GM21381 (cell line): ENCODE measurements around the gene MRPL33.
A peak's percentile ranks its signal among the peaks of the same experiment; 100 is the strongest.

Experiments used
- ATAC-seq: cut with Tn5 transposase; IDR thresholded peaks from one replicate; pipeline ENCODE4 v1.9.1; 2021; ENCODE audit warnings: mild to moderate bottlenecking, moderate library complexity; ENCODE audit not compliant: unreplicated experiment

The MRPL33 gene

DNA sequence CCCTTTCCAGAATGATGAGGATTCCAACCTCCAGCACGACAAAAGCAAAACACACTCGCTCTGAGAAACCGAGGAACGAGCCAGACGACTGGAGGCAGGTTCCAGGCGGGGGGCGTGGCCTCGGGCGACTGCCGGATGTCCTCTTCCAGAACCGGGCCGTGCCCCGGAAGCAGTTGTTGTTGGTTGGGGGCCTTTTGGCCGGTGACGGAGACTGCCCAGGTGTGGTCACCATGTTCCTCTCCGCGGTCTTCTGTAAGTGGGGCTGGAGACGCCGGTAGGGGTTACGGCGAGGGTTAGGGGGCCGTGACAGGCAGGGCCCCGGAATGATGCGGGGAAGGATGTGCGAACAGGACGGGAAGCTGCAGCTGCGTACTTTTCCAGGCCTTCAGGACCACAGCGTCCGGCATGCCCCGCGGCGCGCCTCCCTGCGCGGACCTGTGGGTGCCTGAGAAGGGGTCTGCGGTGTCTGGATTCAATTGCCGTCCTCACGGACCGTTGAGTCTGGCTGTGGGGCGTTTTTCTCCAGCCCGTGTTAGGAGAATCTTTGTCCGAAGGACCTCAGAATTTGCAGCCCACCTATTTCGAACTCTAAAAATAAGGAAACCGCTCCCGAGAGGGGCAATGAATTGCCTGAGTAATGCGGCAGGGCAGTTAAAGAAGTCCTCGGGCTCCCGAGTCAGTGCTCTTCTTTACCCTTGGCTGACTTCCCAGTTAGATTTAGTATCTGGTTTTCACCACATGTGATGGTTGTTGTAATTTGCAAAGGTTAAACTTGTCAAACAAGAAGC is at the start of gene MRPL33:
TSS of gene MRPL33 (plus strand) at position 172 of the 788 bp plus-strand sequence. CDS start at position 231, 59 bp downstream.
- ATAC-seq, result peak; percentile 94

DNA sequence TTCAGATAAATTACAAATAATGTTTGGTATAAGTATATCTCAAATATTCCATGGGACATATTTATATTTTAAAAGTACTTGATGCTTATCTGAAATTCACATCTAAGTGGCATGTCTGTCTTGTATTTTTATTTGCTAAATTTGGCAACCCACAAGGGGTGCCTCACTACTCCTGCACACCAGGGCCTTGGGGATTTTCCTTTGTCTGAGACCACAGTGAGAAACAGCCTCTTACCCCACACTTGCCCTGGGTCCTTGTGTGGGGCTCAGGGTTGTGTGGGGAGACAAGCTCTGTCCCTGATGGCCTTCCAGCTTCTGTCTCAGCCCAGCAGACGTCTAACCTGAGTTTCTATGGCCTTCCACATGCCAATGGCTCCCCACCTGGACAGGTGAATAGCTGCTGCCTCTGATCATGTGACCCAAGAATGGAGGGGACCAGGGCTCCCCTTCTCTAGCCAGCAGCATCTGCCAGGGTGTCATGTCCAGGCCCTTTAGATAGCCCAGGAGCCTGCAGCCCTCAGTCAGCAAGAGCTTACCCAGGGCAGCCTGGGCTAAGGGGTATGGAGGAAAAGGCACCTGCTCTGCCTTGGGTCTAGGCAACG is 49.5 kb upstream of the MRPL33 start:
- no peak for ATAC-seq

DNA sequence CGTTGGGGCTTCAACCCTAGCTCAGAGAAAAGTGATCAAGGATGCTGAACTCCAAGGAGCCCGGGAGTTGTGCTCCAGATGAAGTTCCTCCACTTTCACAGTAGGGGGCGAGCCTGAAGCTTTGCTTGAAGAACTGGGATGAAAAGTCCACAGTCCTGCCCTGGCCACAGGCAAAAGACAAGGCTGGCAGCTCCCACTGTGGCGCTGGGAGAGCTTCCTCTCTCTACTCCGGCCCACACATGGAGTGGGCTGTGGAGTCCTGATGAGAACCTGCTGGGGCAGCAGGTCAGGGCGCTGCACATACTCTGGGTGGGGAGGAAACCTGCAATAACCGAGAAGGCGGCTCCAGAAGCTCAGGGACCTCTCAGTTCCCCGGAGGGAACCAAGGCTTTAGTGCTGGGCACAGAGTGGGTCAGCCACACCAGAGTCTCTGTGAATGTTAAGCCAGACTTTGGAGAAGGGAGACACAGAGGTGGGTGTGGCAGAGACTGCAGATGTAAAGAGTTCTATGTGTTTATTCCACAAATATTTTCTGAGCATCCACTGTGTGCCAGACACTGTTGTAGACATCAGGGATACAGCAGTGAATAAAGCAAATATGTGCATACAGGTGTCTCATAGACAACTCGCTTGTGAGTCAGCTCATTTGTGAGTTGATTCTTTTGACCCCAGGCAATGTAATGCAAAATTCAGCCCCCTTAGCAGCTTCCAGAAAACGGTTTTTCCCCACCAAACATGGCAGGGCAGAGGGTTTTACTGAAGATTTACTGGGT is 48.0 kb upstream of the MRPL33 start:
- ATAC-seq, result no peak

DNA sequence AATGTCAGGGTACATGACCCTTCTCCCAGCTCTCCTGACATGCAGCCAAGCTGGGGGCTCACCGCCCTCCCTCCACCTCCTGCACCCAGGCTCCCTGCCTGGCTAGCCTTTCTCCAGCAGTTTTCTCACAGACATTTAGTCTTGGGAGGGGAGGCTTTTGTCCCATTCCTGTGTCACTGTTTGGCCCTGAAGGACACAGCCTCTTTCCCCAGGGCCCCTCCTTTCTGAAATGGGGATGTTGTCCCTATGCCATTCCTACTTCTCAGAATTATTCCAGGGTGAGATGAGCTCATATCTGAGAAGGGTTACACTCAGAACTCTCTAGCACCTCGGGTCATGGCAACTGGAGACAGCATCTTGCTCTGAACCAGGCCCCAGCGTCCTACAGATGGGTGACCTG is 47.3 kb upstream of the MRPL33 start:
- no peak for ATAC-seq

DNA sequence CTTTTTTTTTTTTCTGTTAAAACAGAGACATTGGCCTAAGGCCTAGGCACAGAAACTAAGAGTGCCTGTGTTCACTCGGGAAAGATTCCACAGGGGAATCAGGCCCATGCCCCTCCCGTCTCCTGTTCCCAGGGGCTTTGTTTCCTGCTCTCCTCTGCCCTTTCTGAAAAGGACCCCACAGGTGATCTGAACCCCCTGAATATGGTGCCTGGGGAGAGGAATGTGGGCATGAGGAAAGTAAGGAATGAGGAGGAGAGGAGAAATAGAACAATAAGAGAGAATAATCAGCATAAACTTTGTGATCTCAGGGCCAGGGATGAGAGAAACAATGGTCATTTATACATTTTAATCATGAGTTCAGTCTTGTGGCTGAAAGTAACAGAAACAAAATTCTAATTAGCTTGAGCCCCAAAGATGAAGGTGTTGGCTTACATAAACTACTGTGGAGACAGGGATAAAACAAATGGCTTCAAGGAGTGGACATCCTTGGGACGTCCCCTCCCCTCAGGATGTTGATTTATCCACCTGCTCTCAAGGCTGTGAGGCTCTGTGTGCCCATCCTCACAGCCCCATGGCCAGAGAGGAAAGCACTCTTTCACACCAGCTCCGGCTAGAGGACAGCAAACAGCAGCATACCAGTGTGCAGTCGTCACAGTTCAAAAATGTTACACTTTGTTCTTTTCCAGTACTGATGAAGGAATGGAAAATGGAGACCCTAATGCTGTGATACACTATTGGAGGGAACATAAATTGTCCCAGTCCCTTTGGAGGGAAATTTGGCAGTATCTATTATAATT is 46.4 kb upstream of the MRPL33 start:
- ATAC-seq, result no peak

DNA sequence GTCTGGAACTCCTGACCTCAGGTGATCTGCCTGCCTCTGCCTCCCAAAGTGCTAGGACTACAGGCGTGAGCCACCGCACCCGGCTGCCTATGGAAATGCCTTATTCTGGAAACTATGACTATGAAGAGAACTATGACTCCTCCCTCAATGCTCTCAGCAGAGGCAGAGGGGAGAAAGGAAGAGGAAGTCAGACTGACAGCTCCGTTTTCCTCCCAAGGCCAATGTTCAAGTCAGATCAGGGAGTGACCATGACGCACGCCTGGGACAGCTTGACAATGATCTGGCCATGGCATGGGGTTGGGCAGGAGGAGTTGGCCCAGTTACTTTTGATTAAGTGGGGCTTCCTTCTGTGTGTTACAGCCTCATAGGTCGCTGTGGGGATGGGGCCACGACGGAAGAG is 44.3 kb upstream of the MRPL33 start:
- no peak for ATAC-seq

DNA sequence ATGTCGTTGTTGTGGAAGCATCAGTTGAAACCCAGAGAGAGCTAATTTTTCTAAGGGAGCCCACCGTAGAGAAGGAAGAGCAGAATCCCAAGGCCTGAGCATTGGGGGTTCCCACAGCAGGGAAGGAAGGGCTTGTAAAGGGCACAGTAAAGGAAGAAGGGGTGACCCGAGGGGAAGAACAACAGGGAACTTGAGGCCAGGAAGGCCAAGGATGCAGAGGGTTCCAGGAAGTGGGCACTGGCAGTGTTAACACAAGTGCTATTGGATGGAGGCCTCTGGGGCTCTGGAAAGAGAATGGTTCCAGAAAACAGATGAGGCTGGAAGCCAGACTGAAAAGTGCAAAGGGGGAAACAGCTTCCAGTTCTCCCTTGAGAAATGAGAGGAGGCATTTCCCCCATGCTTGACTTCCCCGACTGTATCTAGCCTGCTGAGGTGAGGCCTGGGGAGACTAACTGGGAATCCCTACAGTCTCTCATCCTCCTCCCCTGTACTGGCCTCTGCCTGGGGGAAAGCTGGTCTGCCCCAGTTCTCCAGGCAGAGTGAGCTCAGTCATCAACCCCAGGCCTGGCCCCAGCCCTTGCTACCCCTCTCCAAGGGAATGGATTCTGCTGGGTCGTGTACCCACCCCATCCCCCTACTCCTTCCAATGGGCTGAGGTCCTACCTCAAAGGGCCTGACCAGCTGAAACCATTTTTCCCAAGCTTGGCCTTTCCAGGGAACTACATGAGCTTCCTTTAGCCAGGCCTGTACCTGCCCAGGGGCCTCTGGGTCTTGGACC is 43.2 kb upstream of the MRPL33 start:
- no peak for ATAC-seq

DNA sequence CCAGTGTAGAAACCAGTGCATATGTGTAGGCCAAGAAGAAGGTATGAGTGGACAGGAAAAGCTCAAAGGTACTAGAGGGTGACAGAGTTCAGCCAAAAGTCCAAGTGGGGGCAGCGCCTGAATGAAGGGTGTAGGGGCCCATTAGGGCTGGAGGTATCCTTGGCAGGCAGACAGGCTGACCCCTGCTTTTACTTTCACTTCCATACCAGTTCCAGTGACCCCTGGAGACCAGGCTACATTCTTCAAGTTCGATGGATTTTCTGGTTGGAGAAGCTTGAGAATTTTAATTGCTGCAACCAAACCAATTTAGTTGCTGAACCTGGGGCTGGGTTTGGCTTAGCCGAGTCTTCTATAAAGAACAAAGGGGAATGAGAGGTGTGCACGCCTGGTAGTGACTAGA is 42.3 kb upstream of the MRPL33 start:
- no peak for ATAC-seq

DNA sequence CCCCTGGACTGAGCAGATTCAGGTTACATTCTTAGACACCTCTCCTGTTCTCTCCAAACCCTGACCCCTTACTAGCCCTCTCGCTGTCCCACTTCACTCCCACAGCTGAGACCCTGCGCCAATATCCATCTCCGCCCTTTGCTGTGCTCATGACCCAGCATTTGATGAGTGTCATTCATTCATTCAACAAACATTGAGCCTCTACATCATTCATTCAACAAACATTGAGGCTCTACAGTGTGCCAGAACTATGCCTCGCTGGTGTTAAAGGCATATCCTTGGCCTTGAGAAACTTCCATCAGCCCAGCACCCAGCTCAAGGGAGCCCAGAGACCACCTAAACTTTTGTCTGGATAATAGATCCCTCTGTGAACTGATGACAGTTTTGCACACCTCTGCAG is 41.9 kb upstream of the MRPL33 start:
- ATAC-seq, result no peak

DNA sequence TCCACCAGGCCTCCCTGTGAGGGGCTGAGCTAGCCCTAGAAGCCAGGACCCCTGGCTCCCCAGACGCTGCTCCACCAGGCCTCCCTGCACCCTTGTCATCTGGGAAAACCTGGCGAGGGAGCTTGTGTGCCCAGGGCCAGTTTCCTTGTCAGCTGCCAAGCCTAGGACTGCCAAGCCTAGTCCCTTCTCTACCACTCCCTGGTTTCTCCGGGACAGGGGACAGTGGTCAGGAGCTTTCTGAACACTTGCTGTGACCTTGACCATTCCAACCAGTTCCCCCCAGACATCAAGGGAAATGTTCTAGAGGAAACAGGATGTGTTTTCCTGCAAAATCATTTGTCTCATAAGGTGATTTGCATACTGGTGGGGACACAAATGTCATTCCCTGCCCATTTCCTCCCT is 41.3 kb upstream of the MRPL33 start:
- no peak for ATAC-seq

DNA sequence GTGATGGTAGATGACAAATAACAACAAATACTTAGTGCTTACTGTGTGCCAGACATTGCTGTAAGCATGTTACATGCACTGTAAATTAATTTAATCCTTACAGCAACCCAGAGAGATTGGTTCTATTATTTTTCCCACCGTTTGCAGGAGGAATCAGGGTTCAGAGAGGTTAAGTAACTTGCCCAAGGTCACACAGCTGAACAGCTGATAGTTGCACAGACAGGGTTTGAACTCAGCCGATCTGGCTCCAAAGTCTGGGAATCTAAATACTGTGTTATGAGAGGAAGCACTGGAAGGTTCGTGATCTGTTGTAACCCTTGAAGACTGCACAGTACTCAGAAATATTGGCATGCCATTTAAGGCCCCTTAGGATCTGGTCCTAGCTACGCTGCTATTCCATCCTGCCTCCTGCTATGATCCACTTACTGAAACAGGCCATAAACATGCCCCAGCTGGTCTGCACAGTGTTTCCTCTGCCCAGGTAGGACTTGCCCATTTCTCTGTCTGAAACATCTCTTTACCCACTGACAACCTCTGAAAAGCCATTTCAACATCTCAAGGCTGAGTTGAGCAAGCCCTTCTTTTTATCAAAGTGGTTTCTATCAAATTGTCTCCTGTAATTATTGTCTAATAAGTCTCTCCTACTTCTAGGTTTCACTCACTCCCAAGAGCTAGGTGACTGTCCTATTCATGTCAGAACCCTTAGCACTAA is 40.4 kb upstream of the MRPL33 start:
- ATAC-seq, result no peak

DNA sequence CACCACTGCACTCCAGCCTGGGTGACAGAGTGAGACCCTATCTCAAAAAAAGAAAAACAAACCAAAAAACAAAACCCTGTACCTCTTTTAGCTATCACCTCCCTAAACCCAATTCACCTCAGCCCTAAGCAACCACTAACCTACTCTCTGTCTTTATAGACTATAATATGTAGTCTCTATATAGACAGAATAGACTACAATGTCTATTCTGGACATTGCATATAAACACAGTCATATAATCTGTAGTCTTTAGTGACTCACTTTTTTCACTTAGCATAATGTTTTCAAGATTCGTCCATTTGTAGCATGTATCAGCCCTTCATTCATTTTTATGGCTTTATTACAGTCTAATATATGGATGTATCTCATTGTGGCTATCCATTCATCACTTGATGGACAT is 37.2 kb upstream of the MRPL33 start:
- ATAC-seq, result no peak

DNA sequence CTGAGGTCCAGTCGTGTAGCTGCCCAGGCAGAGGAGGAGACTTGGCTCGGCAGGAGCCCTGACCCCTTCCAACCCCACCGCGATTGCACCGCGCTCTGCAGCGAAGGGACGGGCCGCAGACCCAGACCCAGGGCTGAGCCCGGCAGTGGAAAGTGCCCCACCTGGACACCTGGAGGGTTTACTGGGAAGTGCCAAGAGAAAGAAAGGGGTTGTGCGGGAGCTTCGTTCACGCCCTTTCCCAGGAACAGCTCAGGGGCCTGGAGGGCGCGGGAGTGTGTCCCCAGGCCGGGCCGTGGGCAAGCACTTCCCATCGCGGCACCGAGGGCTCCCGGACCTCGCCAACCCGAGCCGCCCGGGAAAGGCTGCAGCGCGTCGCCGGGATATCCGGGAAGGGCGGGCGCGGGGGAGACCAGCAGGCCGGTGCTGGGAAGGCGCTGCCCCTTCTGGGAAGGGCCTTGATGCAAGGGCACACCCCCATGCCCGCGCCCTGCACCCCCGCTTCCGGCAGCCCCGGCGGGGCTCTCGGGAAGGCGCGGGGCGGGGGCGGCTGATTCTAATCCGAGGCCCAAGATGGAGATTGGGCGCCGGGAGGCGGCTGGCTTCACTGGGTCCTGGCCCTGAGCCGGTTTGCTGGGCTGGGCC is 36.1 kb upstream of the MRPL33 start:
- no peak for ATAC-seq

DNA sequence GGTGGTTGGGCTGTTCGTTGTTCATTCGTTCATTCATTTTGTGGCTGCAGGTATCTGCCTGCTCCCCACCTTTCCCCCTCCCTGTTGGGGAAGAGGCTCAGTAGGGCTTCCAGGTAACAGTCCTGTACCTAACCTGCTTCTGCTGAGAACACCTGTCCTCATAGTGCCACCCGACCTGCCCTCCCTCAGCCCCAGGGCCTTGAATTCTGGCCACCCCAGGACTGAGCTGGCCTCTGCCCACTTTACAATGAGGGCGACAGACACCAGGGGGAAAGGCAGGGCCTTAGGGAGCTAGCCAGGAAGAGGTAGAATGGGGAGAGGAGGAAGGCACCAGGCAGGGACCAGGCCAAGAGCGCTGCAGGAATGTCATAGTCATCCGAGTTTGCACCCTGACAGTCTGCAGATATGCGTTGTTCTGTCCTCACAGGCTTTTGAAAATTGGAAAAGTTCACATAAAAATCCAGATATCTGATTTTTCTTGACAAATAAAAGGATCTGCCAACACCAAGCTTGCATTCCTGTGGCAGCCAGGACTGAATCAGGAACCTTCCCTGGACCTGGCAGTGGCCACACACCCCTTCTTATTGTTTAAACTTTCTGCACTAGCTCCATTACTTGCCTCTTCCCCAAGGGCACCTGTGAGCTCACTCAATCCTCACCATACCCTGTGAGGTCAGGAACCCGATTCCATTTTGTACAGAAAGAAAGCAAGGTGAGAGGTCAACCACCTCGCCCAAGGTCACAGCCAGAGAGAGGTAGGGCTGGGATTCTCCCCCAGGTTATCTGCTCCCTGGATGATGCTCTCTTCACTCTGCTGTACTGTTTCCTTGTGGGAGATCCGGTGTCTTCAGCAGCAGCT is 35.3 kb upstream of the MRPL33 start:
- no peak for ATAC-seq

DNA sequence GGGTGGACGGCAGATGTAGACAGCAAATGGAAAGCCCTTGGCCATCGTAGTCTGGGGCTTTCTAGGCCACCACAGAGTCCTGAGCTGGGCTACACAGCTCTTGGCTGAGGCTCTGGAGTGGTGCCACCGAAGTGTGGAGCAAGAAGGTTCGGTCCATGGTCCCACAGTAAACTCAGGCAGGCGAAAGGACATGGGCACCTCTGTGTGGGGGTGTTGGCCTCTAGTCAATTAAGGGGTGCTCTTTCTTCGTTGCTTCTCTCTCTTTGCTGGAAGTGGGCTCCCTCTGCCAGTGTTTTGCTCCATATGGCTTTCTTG is 34.7 kb upstream of the MRPL33 start:
- ATAC-seq, result no peak

DNA sequence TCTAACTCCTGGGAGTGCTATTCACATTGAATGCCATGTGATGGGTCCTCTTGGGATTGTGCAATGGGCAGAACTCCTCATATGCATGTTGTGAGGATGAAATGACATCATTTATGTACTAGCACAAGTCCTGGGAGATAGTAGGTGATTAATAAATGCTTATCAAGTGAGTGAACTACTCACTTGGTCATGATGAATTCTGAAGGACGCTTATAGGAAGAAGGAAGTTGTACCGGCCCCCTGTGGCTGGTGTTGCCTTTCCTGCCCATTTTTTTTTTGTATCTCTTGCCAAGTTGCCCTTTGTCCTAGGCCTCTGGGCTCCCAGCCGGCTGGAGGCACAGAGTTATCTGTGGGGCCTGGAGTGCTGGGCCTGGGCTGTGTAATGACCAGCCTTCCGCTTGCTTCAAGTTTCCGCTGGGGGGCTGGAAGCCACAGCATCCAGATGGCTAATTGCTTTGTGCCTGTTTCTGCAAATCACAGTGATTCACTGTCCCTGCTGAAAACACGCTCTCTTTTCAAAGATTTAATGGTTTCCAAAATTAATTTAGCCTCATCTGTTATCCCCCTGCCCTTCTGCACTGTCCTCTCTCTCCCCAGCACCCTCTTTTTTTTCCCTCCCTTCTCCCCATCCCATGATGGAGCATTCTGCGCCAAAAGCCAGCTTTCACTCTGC is 33.7 kb upstream of the MRPL33 start:
- ATAC-seq, result no peak

DNA sequence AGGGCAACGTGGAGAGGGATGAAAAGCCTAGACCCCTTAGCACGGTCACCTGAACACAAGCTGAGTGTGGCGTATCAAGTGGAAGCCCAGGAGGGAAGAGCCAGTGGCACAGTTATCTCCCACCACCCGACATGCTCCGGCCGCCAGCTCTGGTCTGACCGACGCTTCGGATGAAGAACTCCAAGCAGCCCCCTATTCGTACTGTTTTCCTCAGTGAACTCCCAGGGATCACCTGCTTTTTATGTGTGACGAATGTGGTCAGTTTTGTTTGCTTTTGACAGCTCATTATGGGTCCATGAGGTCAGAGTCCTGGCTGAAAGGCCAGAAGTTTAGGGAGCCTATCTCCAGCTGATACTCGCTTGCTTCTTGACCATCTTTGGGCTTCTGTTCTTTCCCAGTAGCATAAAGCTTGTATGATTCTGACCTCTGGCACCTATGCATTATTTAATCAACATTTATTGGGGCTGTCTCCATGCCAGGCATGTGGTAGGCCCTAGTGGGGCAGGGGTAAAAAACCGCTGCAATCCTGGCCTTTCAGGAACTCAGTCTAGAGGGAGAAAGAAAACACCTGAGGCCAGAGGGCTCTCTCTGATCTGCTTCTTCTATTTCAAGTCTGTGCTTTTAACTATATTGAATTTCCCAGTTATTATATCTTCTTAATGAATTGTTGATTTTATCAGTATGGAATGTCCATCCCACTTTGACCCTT is 33.0 kb upstream of the MRPL33 start:
- no peak for ATAC-seq

DNA sequence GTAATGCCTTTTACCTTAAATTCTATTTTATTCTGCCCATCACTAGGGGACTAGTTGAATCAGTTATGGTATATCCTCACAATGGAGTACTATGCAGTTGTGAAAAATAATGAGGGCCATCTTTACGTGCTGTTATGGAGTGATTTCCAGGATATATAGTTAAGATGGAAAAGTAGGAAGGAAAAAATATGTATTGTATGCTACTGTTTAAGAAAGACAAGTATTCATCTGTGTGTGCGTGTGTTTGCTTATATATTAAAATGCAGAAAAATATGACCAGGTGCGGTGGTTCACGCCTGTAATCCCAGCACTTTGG is 32.5 kb upstream of the MRPL33 start:
- no peak for ATAC-seq
